ENCODE results near the gene TBC1D22A. TPM values are rescaled to one million over a fixed set of nuclear protein-coding genes. Genes with fewer than 3 reads are reported as not detected.

Gene TBC1D22A
- total and polyA plus RNA-seq, 2 experiments from 2014 or later = 9.6 to 13.3 TPM

- Histone ChIP-seq H3K36me3 (ENCODE audit: insufficient read depth) (no peaks in the 10 kb centered on the region), H4K20me1 (replicated peaks; ENCODE audit: insufficient read depth) (no peaks in the 10 kb centered on the region), H3K27me3 (ENCODE audit: insufficient read depth) (no peaks in the 10 kb centered on the region), H3K79me2 (replicated peaks; ENCODE audit: insufficient read depth) (no peaks in the 10 kb centered on the region), H3K9me2 (ENCODE audit: insufficient read depth) (no peaks in the 10 kb centered on the region), H3K27ac (ENCODE audit: low read depth) (no peak overlapping the region), H3K4me3 (no peak overlapping the region), H3F3A (replicated peaks; ENCODE audit: low read depth) (no peaks in the 10 kb centered on the region), H3K4me1 (ENCODE audit: insufficient read depth) (no peaks in the 10 kb centered on the region), H2AFZ (no peak overlapping the region), H3K4me2 (no peak overlapping the region)
- Mint-ChIP-seq H3K9me3 (no peaks in the 10 kb centered on the region; the same call in 2 of the 3 replicates), H3K27ac (no peak overlapping the region), H3K4me1 (peaks cover 14% of the 10 kb centered on the region), H3K36me3 (ENCODE audit: low read depth) (no peaks in the 10 kb centered on the region; the same call in 2 of the 3 replicates), H3K27me3 (ENCODE audit: insufficient read depth, low read depth, poor library complexity) (peaks cover 11% of the 10 kb centered on the region), H3K4me3 (no peak overlapping the region)
- DNase-seq (ENCODE audit: low spot score) = no peak
- no peak for ATAC-seq
- no peak for TF ChIP-seq EZH2 (IDR thresholded peaks at IDR 0.05; ENCODE audit: low read depth, unreplicated experiment)
Measured at GRCh38 chr22:47127441-47127871, 365.0 kb downstream of the TBC1D22A start.

- H3K9me3 Mint-ChIP-seq = no peaks in the 10 kb centered on the region; the same call in 2 of the 3 replicates
- H3K4me3 Mint-ChIP-seq = no peak overlapping the region
- DNase-seq (ENCODE audit: low spot score) (no peak), ATAC-seq (no peak)
- no peak overlapping the region for H3K27ac ChIP-seq (ENCODE audit: low read depth)
- peaks cover 14% of the 10 kb centered on the region for H3K4me1 Mint-ChIP-seq
- no peaks in the 10 kb centered on the region for H3K79me2 ChIP-seq (replicated peaks; ENCODE audit: insufficient read depth)
- peaks cover 11% of the 10 kb centered on the region for H3K27me3 Mint-ChIP-seq (ENCODE audit: insufficient read depth, low read depth, poor library complexity)
- no peaks in the 10 kb centered on the region for H3K27me3 ChIP-seq (ENCODE audit: insufficient read depth)
- H3K4me2 ChIP-seq = no peak overlapping the region
- no peaks in the 10 kb centered on the region for H3K36me3 ChIP-seq (ENCODE audit: insufficient read depth)
- no peaks in the 10 kb centered on the region for H3K4me1 ChIP-seq (ENCODE audit: insufficient read depth)
- H3K27ac Mint-ChIP-seq = no peak overlapping the region
- H3K9me2 ChIP-seq (ENCODE audit: insufficient read depth) = no peaks in the 10 kb centered on the region
- H3K4me3 ChIP-seq = no peak overlapping the region
- H3F3A ChIP-seq (replicated peaks; ENCODE audit: low read depth) = no peaks in the 10 kb centered on the region
- H4K20me1 ChIP-seq (replicated peaks; ENCODE audit: insufficient read depth) = no peaks in the 10 kb centered on the region
- no peaks in the 10 kb centered on the region; the same call in 2 of the 3 replicates for H3K36me3 Mint-ChIP-seq (ENCODE audit: low read depth)
- no peak overlapping the region for H2AFZ ChIP-seq
- TF ChIP-seq REST (IDR thresholded peaks at IDR 0.05; ENCODE audit: unreplicated experiment) (no peak), POLR2AphosphoS5 (IDR thresholded peaks at IDR 0.05; ENCODE audit: low read depth) (no peak), CTCF (conservative IDR thresholded peaks at IDR 0.05; ENCODE audit: low read depth in 2 of 2) (no peak), ZNF462 (CRISPR knock-in tag; IDR thresholded peaks at IDR 0.05) (no peak), ZNF114 (CRISPR knock-in tag; IDR thresholded peaks at IDR 0.05) (no peak), EZH2phosphoT487 (IDR thresholded peaks at IDR 0.05; ENCODE audit: unreplicated experiment) (no peak), CREB1 (CRISPR knock-in tag; IDR thresholded peaks at IDR 0.05; ENCODE audit: low read depth) (no peak), ZNF331 (CRISPR knock-in tag; IDR thresholded peaks at IDR 0.05; ENCODE audit: low read depth) (no peak)
Measured at GRCh38 chr22:47128216-47128615, 365.8 kb downstream of the TBC1D22A start.
